ENCODE results near the gene GRB10. TPM values are rescaled to one million over a fixed set of nuclear protein-coding genes. Genes with fewer than 3 reads are reported as not detected.

GRB10 gene
- total and polyA plus RNA-seq, 2 experiments from 2014 or later, result 35.0 to 154 TPM

GRCh38 chr7:50651271-50651989 lies 131.3 kb downstream of the GRB10 start:
- H3K79me2 ChIP-seq (replicated peaks; ENCODE audit: insufficient read depth), result peaks cover 13% of the 10 kb centered on the region; the same call in 1 of the 2 replicates

More at GRCh38 chr7:50651271-50651989, 131.3 kb downstream of the GRB10 start:
- peaks cover 11% of the 10 kb centered on the region for H3K4me1 Mint-ChIP-seq
- no peak overlapping the region for H3K27ac Mint-ChIP-seq
- Histone ChIP-seq H3K36me3 (ENCODE audit: insufficient read depth) (no peaks in the 10 kb centered on the region), H2AFZ (no peak overlapping the region), H3K9me2 (ENCODE audit: insufficient read depth) (no peaks in the 10 kb centered on the region; the same call in 1 of the 2 replicates), H4K20me1 (replicated peaks; ENCODE audit: insufficient read depth) (no peaks in the 10 kb centered on the region; the same call in none of the 2 replicates), H3K4me3 (no peak overlapping the region), H3F3A (replicated peaks; ENCODE audit: low read depth) (no peaks in the 10 kb centered on the region), H3K4me2 (no peak overlapping the region), H3K27ac (ENCODE audit: low read depth) (no peak overlapping the region), H3K27me3 (ENCODE audit: insufficient read depth) (no peaks in the 10 kb centered on the region), H3K4me1 (ENCODE audit: insufficient read depth) (no peaks in the 10 kb centered on the region)
- H3K36me3 Mint-ChIP-seq (ENCODE audit: low read depth), result peaks cover 22% of the 10 kb centered on the region
- peaks cover 11% of the 10 kb centered on the region for H3K27me3 Mint-ChIP-seq (ENCODE audit: insufficient read depth, low read depth, poor library complexity)
- no peaks in the 10 kb centered on the region for H3K9me3 Mint-ChIP-seq
- ATAC-seq (no peak), DNase-seq (ENCODE audit: low spot score) (no peak)
- H3K4me3 Mint-ChIP-seq, result no peak overlapping the region
- TF ChIP-seq, protein P1, sequence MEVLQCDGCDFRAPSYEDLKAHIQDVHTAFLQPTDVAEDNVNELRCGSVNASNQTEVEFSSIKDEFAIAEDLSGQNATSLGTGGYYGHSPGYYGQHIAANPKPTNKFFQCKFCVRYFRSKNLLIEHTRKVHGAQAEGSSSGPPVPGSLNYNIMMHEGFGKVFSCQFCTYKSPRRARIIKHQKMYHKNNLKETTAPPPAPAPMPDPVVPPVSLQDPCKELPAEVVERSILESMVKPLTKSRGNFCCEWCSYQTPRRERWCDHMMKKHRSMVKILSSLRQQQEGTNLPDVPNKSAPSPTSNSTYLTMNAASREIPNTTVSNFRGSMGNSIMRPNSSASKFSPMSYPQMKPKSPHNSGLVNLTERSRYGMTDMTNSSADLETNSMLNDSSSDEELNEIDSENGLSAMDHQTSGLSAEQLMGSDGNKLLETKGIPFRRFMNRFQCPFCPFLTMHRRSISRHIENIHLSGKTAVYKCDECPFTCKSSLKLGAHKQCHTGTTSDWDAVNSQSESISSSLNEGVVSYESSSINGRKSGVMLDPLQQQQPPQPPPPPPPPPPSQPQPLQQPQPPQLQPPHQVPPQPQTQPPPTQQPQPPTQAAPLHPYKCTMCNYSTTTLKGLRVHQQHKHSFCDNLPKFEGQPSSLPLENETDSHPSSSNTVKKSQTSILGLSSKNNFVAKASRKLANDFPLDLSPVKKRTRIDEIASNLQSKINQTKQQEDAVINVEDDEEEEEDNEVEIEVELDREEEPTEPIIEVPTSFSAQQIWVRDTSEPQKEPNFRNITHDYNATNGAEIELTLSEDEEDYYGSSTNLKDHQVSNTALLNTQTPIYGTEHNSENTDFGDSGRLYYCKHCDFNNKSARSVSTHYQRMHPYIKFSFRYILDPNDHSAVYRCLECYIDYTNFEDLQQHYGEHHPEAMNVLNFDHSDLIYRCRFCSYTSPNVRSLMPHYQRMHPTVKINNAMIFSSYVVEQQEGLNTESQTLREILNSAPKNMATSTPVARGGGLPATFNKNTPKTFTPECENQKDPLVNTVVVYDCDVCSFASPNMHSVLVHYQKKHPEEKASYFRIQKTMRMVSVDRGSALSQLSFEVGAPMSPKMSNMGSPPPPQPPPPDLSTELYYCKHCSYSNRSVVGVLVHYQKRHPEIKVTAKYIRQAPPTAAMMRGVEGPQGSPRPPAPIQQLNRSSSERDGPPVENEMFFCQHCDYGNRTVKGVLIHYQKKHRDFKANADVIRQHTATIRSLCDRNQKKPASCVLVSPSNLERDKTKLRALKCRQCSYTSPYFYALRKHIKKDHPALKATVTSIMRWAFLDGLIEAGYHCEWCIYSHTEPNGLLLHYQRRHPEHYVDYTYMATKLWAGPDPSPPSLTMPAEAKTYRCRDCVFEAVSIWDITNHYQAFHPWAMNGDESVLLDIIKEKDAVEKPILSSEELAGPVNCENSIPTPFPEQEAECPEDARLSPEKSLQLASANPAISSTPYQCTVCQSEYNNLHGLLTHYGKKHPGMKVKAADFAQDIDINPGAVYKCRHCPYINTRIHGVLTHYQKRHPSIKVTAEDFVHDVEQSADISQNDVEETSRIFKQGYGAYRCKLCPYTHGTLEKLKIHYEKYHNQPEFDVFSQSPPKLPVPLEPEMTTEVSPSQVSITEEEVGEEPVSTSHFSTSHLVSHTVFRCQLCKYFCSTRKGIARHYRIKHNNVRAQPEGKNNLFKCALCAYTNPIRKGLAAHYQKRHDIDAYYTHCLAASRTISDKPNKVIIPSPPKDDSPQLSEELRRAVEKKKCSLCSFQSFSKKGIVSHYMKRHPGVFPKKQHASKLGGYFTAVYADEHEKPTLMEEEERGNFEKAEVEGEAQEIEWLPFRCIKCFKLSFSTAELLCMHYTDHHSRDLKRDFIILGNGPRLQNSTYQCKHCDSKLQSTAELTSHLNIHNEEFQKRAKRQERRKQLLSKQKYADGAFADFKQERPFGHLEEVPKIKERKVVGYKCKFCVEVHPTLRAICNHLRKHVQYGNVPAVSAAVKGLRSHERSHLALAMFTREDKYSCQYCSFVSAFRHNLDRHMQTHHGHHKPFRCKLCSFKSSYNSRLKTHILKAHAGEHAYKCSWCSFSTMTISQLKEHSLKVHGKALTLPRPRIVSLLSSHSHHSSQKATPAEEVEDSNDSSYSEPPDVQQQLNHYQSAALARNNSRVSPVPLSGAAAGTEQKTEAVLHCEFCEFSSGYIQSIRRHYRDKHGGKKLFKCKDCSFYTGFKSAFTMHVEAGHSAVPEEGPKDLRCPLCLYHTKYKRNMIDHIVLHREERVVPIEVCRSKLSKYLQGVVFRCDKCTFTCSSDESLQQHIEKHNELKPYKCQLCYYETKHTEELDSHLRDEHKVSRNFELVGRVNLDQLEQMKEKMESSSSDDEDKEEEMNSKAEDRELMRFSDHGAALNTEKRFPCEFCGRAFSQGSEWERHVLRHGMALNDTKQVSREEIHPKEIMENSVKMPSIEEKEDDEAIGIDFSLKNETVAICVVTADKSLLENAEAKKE (CRISPR knock-in tag; IDR thresholded peaks at IDR 0.05), result no peak
- TF ChIP-seq ZNF331 (CRISPR knock-in tag; IDR thresholded peaks at IDR 0.05; ENCODE audit: low read depth) (no peak), ETS1 (IDR thresholded peaks at IDR 0.05) (no peak), ZNF114 (CRISPR knock-in tag; IDR thresholded peaks at IDR 0.05) (no peak), STAT1 (IDR thresholded peaks at IDR 0.05; ENCODE audit: unreplicated experiment) (no peak), JUNB (IDR thresholded peaks at IDR 0.05; ENCODE audit: unreplicated experiment) (no peak), NANOG (IDR thresholded peaks at IDR 0.05; ENCODE audit: borderline replicate concordance) (no peak), POLR2AphosphoS5 (IDR thresholded peaks at IDR 0.05; ENCODE audit: low read depth) (no peak)
- TF ChIP-seq, protein P2, sequence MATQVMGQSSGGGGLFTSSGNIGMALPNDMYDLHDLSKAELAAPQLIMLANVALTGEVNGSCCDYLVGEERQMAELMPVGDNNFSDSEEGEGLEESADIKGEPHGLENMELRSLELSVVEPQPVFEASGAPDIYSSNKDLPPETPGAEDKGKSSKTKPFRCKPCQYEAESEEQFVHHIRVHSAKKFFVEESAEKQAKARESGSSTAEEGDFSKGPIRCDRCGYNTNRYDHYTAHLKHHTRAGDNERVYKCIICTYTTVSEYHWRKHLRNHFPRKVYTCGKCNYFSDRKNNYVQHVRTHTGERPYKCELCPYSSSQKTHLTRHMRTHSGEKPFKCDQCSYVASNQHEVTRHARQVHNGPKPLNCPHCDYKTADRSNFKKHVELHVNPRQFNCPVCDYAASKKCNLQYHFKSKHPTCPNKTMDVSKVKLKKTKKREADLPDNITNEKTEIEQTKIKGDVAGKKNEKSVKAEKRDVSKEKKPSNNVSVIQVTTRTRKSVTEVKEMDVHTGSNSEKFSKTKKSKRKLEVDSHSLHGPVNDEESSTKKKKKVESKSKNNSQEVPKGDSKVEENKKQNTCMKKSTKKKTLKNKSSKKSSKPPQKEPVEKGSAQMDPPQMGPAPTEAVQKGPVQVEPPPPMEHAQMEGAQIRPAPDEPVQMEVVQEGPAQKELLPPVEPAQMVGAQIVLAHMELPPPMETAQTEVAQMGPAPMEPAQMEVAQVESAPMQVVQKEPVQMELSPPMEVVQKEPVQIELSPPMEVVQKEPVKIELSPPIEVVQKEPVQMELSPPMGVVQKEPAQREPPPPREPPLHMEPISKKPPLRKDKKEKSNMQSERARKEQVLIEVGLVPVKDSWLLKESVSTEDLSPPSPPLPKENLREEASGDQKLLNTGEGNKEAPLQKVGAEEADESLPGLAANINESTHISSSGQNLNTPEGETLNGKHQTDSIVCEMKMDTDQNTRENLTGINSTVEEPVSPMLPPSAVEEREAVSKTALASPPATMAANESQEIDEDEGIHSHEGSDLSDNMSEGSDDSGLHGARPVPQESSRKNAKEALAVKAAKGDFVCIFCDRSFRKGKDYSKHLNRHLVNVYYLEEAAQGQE (IDR thresholded peaks at IDR 0.05; ENCODE audit: unreplicated experiment), result no peak

All from GM23338 (cell line).